SK-N-SH (cell line): ENCODE measurements around the gene GNPTAB. TPM values are rescaled to one million over a fixed set of nuclear protein-coding genes. Genes with fewer than 3 reads are reported as not detected.

Experiments
- CTCF ChIA-PET: fragments of 300-600, 350-600 bp; formaldehyde crosslinking; extraction: SDS; loops from one replicate; lab custom pipeline; 2021; lab: Yijun Ruan, JAX
- POLR2A ChIA-PET: fragments of 350-600 bp; sonication (Branson Sonifier 250); formaldehyde crosslinking; extraction: SDS; loops from one replicate; lab custom pipeline; 2020; ENCODE audit warnings: antibody characterized with exemption, inconsistent platforms; lab: Yijun Ruan, JAX
- DNase-seq: peaks from one replicate; pipeline ENCODE4 v3.0.0; 2012
- H2AFZ ChIP-seq: fragments of 200-600 bp; sonication (generic); 2 replicates; pipeline ENCODE4 v1.8.1; 2016; ENCODE audit warnings: antibody characterized with exemption, mild to moderate bottlenecking, low read depth
- H3F3A ChIP-seq: fragments of 200-600 bp; sonication (generic); replicated peaks from 2 replicates; pipeline ENCODE3; 2016; ENCODE audit warnings: antibody characterized with exemption, mild to moderate bottlenecking; ENCODE audit not compliant: insufficient read depth
- H3K27ac ChIP-seq, 2 experiments: fragments of 200-500 bp in 1 of 2; fragments of 200-600 bp in 1 of 2; sonication (Bioruptor generic) in 1 of 2; sonication (generic), shearing (Covaris generic) in 1 of 2; 2 replicates each; pipeline versions ENCODE4 v1.5.1 to v1.6.1; 2014 to 2016; ENCODE audit warnings: low read depth in 2 of 2, inconsistent platforms in 1 of 2, low read length in 1 of 2, mild to moderate bottlenecking in 1 of 2, mixed read lengths in 1 of 2
- H3K27me3 ChIP-seq: fragments of 200-600 bp; sonication (generic), shearing (Covaris generic); 2 replicates; pipeline ENCODE4 v1.6.1; 2016; ENCODE audit warnings: mixed run types; ENCODE audit not compliant: insufficient read depth
- H3K36me3 ChIP-seq, 2 experiments: fragments of 200-500 bp in 1 of 2; fragments of 200-600 bp in 1 of 2; sonication (Bioruptor generic) in 1 of 2; sonication (generic) in 1 of 2; replicated peaks in 1 of 2; 2 replicates each; pipeline versions ENCODE3 to v1.5.1; 2014 to 2016; ENCODE audit warnings: low read length in 1 of 2, mild to moderate bottlenecking in 1 of 2; ENCODE audit not compliant: insufficient read depth in 2 of 2, control insufficient read depth in 1 of 2
- H3K4me1 ChIP-seq, 2 experiments: fragments of 200-500 bp in 1 of 2; fragments of 200-600 bp in 1 of 2; sonication (Bioruptor generic) in 1 of 2; sonication (generic), shearing (Covaris generic) in 1 of 2; 2 replicates each; pipeline versions ENCODE4 v1.5.1 to v1.6.1; 2014 to 2016; ENCODE audit warnings: low read depth in 1 of 2, low read length in 1 of 2, mixed run types in 1 of 2; ENCODE audit not compliant: insufficient read depth in 2 of 2, control insufficient read depth in 1 of 2
- H3K4me2 ChIP-seq: fragments of 200-600 bp; sonication (generic), shearing (Covaris generic); 2 replicates; pipeline ENCODE4 v1.6.1; 2017; ENCODE audit warnings: mixed run types
- H3K4me3 ChIP-seq, 2 experiments: fragments of 200-500 bp in 1 of 2; fragments of 200-600 bp in 1 of 2; sonication (Bioruptor generic) in 1 of 2; sonication (generic), shearing (Covaris generic) in 1 of 2; 2 replicates each; pipeline versions ENCODE4 v1.5.1 to v1.8.1; 2014 to 2016; ENCODE audit warnings: low read depth in 2 of 2, inconsistent platforms in 1 of 2, low read length in 1 of 2, mild to moderate bottlenecking in 1 of 2, mixed read lengths in 1 of 2, moderate library complexity in 1 of 2
- H3K79me2 ChIP-seq: fragments of 200-600 bp; sonication (generic); 2 replicates; pipeline ENCODE4 v1.8.1; 2017; ENCODE audit warnings: mild to moderate bottlenecking; ENCODE audit not compliant: insufficient read depth
- H3K9ac ChIP-seq: fragments of 200-600 bp; sonication (generic); 2 replicates; pipeline ENCODE4 v1.6.1; 2017; ENCODE audit warnings: mixed run types
- H3K9me2 ChIP-seq: fragments of 200-600 bp; sonication (generic); 2 replicates; pipeline ENCODE4 v1.6.1; 2017; ENCODE audit warnings: mixed run types
- H3K9me3 ChIP-seq: fragments of 200-600 bp; sonication (generic); 2 replicates; pipeline ENCODE4 v1.6.1; 2017; ENCODE audit warnings: mixed run types, mild to moderate bottlenecking, moderate library complexity
- H4K20me1 ChIP-seq: fragments of 200-600 bp; sonication (generic); 2 replicates; pipeline ENCODE4 v1.6.1; 2017; ENCODE audit warnings: mild to moderate bottlenecking, mixed run types; ENCODE audit not compliant: insufficient read depth
- CHD2 ChIP-seq: fragments of 150-350 bp; IDR thresholded peaks from 2 replicates; pipeline ENCODE4 v1.6.1; 2018; ENCODE audit warnings: low read length; ENCODE audit not compliant: partially characterized antibody
- CTCF ChIP-seq: fragments of 200-600 bp; sonication (generic); IDR thresholded peaks from 2 replicates; pipeline ENCODE4 v1.6.1; 2017; ENCODE audit warnings: antibody characterized with exemption, mild to moderate bottlenecking, moderate library complexity
- ELF1 ChIP-seq: IDR thresholded peaks from 2 replicates; pipeline ENCODE4 v1.4.0; 2012
- EP300 ChIP-seq, 2 experiments: IDR thresholded peaks; 2 replicates each; pipeline versions ENCODE4 v1.4.0 to v1.6.1; 2012; ENCODE audit warnings: borderline replicate concordance in 1 of 2, low read depth in 1 of 2, low read length in 1 of 2
- EZH2phosphoT487 ChIP-seq: fragments of 200-600 bp; sonication (generic); IDR thresholded peaks from 2 replicates; pipeline ENCODE4 v1.6.1; 2017; ENCODE audit warnings: low read depth, mixed run types, mild to moderate bottlenecking, antibody characterized with exemption, moderate library complexity, borderline replicate concordance
- FOSL2 ChIP-seq: IDR thresholded peaks from 2 replicates; pipeline ENCODE4 v1.4.0; 2012; ENCODE audit warnings: low read depth, mild to moderate bottlenecking, moderate library complexity, borderline replicate concordance
- FOXJ3 ChIP-seq: sonication (generic); formaldehyde crosslinking; IDR thresholded peaks from 2 replicates; pipeline ENCODE4 v1.5.1; 2020; ENCODE audit warnings: mild to moderate bottlenecking, missing genetic modification reagents
- FOXM1 ChIP-seq: IDR thresholded peaks from 2 replicates; pipeline ENCODE4 v1.4.0; 2012; ENCODE audit warnings: low read depth, mild to moderate bottlenecking
- GATA2 ChIP-seq: sonication (generic); formaldehyde crosslinking; IDR thresholded peaks from 2 replicates; pipeline ENCODE4 v1.5.0; 2020; ENCODE audit warnings: mild to moderate bottlenecking, missing genetic modification reagents
- MXI1 ChIP-seq: IDR thresholded peaks from 2 replicates; pipeline ENCODE4 v1.6.1; 2012; ENCODE audit warnings: mild to moderate bottlenecking, low read depth, low read length, improper control_type of control experiment
- NRF1 ChIP-seq: IDR thresholded peaks from 2 replicates; pipeline ENCODE4 v1.6.1; 2012; ENCODE audit warnings: low read depth, mild to moderate bottlenecking, low read length
- PBX3 ChIP-seq: IDR thresholded peaks from 2 replicates; pipeline ENCODE4; 2012
- RCOR1 ChIP-seq: fragments of 150-350 bp; IDR thresholded peaks from 2 replicates; pipeline ENCODE4 v1.6.1; 2017; ENCODE audit warnings: antibody characterized with exemption, low read length
- REST ChIP-seq: IDR thresholded peaks from 2 replicates; pipeline ENCODE4 v1.6.1; 2012; ENCODE audit warnings: mild to moderate bottlenecking, low read depth, low read length, moderate library complexity
- RFX5 ChIP-seq: IDR thresholded peaks from 2 replicates; pipeline ENCODE4 v1.6.1; 2012; ENCODE audit warnings: mild to moderate bottlenecking, improper control_type of control experiment, low read length
- SMC3 ChIP-seq: IDR thresholded peaks from 2 replicates; pipeline ENCODE4 v1.6.1; 2012; ENCODE audit warnings: low read depth, low read length, improper control_type of control experiment
- TAF1 ChIP-seq: IDR thresholded peaks from 2 replicates; pipeline ENCODE4 v1.6.1; 2012; ENCODE audit warnings: low read depth, mild to moderate bottlenecking, low read length, moderate library complexity, borderline replicate concordance
- TEAD4 ChIP-seq: IDR thresholded peaks from 2 replicates; pipeline ENCODE4 v1.4.0; 2012; ENCODE audit warnings: mild to moderate bottlenecking, borderline replicate concordance; ENCODE audit not compliant: insufficient read depth
- WGBS: methylation state at CpG from one replicate; pipeline ENCODE4 v1.1.6; 2017; ENCODE audit warnings: low lambda C conversion rate; 5-methylcytosine and 5-hydroxymethylcytosine counted together
- polyA plus RNA-seq, 3 experiments: library from polyadenylated mRNA; depleted of rRNA; stranded (reverse); fragments of >200 nt; gene quantifications; 2 replicates each; pipeline ENCODE4 v1.2.3, GENCODE V29; 2012
- TF ChIP-seq, protein P1 (sequence below): IDR thresholded peaks from 2 replicates; pipeline ENCODE4 v1.4.0; 2012; ENCODE audit warnings: low read depth, borderline replicate concordance

GNPTAB gene
- polyA plus RNA-seq, 1 of the 3 experiments (the other 2 are of a cell fraction): 18.8 TPM

GRCh38 chr12:101802486-101802885, 28.3 kb downstream of the GNPTAB start (continued):
- TF ChIP-seq REST (no peak), GATA2 (CRISPR knock-in tag) (no peak), PBX3 (no peak)
- TF ChIP-seq, protein P1, sequence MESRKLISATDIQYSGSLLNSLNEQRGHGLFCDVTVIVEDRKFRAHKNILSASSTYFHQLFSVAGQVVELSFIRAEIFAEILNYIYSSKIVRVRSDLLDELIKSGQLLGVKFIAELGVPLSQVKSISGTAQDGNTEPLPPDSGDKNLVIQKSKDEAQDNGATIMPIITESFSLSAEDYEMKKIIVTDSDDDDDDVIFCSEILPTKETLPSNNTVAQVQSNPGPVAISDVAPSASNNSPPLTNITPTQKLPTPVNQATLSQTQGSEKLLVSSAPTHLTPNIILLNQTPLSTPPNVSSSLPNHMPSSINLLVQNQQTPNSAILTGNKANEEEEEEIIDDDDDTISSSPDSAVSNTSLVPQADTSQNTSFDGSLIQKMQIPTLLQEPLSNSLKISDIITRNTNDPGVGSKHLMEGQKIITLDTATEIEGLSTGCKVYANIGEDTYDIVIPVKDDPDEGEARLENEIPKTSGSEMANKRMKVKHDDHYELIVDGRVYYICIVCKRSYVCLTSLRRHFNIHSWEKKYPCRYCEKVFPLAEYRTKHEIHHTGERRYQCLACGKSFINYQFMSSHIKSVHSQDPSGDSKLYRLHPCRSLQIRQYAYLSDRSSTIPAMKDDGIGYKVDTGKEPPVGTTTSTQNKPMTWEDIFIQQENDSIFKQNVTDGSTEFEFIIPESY: no peak
- TF ChIP-seq, all 33 proteins: peak for 0

DNA sequence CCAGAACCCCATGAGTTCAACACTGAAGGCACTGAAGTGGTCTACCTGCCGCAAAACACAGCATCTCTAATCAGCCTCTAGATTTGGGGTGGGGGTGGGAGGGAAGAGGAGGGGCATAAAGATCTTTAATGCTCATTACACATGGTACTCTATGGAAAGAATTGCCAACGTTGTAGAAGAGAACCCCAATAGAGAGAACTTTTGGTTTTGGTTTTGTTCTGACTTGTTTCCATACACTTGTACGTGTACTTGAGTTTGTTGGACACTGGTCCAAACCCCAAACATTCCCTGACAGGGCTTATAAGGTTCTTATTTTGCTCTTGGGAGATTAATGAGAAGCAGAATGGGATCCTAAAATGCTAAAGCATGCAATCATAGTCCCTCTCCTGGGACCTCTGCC, 31.0 kb downstream of the GNPTAB start:
- H3K27me3 ChIP-seq: no peaks in the 10 kb centered on the region
- 86% methylated on average over 3 of the region's 3 CpGs for WGBS
- H3K9ac ChIP-seq: no peak overlapping the region
- peaks cover 6% of the 10 kb centered on the region; the same call in 1 of the 2 replicates for H3K79me2 ChIP-seq
- no peak overlapping the region for H3K27ac ChIP-seq
- no peaks in the 10 kb centered on the region for H4K20me1 ChIP-seq
- no peaks in the 10 kb centered on the region for H3K9me2 ChIP-seq
- H3K4me1 ChIP-seq: no peaks in the 10 kb centered on the region
- H3K4me3 ChIP-seq: no peak overlapping the region
- H3F3A ChIP-seq: peaks cover 6% of the 10 kb centered on the region
- H3K4me2 ChIP-seq: no peak overlapping the region
- ChIA-PET CTCF (interaction anchor here (1.0 kb wide), 1 partner anchor 24 kb away, joined by 3 read pairs; no protein-coding TSS in a partner anchor), POLR2A (no interaction called here)
- no peaks in the 10 kb centered on the region for H3K36me3 ChIP-seq
- no peak overlapping the region for H2AFZ ChIP-seq
- no peak for DNase-seq
- no peaks in the 10 kb centered on the region for H3K9me3 ChIP-seq
- no peak for TF ChIP-seq RCOR1
- TF ChIP-seq FOXM1: no peak
- no peak for TF ChIP-seq REST
- no peak for TF ChIP-seq TEAD4
- no peak for TF ChIP-seq NRF1
- TF ChIP-seq FOSL2: no peak
- no peak for TF ChIP-seq EP300 (IDR thresholded peaks at IDR 0.05; ENCODE audit: borderline replicate concordance in 1 of 2, low read depth in 1 of 2, low read length in 1 of 2)
- TF ChIP-seq SMC3: no peak
- TF ChIP-seq ELF1: no peak
- no peak for TF ChIP-seq TAF1
- TF ChIP-seq CHD2: no peak
- no peak for TF ChIP-seq CTCF
- TF ChIP-seq MXI1: no peak
- TF ChIP-seq EZH2phosphoT487: no peak
- no peak for TF ChIP-seq FOXJ3
- TF ChIP-seq RFX5: no peak
